Stimulated activated naive CD4-positive, alpha-beta T cell (primary cell): ENCODE data around the gene RAB5B.

ENCODE experiments used
- DNase-seq, 6 experiments: peaks; one replicate each; lab custom pipeline; 2025; lab: John Stamatoyannopoulos, UW

Gene RAB5B

GRCh38 chr12:55973599-55974307 lies at the start of gene RAB5B:
RAB5B (plus strand) TSS chr12:55974078; CDS start chr12:55986961, 12,883 bp downstream.
- peak; percentile 88 to 100 (median 98) for DNase-seq

DNA sequence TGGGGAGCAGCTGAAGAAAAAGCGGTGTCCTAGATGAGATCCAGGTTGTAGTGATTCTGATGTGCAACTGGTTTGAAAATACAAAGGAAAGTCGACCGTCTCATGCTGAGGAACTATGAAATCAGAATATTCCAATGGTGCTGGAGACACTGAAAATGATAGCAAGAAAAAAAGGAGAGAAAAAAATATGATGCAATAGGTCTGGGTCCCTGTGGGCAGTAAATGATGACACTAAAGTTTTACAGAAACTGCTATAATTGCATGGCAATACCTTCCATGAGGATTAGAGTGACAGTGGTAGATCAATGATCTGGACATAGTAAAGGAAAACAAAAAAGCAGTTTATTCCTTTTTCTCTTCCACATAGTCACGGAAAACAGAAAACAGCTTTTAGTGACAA lies 48.5 kb upstream of the RAB5B start:
- no peak for DNase-seq

DNA sequence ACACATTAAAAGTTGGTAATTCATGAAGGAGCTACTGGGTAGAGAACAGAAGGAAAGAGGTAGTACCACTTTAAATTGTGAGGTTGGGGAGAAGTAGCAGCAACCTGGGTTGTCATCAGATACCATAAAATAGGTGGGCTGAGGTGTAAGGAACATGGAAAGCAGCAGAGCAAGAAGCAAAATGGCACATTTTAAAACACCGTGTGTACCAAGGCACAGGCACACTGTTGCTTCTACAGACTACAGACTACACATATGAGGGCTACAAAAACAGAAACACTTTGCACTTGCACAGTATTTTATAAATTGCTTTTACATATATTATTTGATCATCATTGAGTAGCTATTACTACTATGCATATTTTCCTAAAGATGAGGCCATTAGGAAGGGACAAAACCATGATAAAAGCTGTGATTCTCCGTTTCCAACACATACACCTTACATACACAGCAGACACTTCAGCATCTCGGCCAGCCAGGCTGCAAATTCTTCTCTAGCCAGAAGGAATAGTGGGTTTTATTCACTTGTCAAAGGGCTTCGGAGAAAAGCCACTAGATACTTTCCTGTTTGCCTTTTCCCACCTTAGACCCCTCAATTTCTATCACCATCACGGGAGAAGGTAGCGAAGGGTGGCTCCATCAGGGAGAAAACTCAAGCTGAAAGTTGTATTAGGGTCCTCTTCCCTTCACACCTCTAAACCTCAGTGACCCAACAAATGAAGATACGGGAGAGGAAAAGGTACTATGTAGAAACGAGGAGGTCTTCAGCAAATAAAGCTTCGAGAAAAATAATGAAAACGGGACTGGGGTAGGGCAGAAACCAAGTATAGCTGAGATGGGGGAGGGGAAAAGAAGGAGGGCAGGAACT lies 47.8 kb upstream of the RAB5B start:
- DNase-seq = peak in 1 of 6 experiments; percentile 57

DNA sequence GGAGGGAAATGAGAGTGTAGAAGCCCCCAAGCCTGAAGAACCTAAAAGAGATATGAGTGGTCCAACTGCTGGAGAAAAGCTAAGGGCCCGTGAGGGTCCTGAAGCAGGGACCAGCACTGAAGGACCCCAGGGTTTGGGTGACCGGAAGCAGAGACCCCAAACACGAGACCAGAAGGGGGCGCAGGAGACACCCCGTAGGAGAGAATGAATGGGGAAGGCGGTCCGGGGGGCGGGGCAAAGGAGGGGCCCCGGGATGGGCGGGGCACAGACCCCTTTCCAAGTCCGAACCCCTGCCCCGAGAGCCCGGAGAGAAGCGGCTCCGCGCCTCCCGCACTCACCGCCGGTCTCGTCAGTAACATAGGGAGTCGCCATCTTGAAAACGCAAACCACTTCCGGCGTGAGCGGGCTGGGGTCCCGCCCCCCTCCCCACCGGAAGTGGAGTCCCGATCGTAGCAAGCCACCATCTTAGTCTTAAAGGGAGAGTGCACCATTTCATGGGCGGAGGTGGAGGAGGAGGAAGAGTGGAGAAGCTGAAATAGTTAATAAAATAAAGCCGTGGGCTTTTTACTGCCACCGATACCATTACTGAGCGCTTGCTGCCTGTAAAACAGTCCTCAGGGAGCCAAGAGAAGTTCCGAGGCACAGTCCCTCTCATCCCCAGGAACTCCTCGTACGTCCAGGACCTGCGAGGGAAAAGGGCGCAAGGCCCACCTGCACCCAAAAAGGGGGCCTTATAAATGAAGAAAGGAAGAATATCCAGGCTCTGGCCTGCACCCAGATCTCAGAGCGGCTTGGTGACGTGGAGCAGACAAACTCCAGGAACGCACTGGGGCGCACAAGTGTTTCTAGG lies 46.9 kb upstream of the RAB5B start:
- DNase-seq = peak; percentile 87 to 93 (median 90)

GRCh38 chr12:55927588-55928502 lies 46.0 kb upstream of the RAB5B start, which contains the start of gene PYM1:
PYM1 (minus strand) TSS chr12:55927894; CDS start chr12:55927761, 133 bp downstream.
- DNase-seq = peak in 5 of 6 experiments; percentile 10 to 60 (median 41)

- DNase-seq = peak; percentile 83 to 99 (median 90)
These were observed 44.5 kb upstream of the RAB5B start for GRCh38 chr12:55929306-55929791.

GRCh38 chr12:55930771-55931316 lies 43.0 kb upstream of the RAB5B start, which contains the start of gene DGKA:
DGKA (plus strand) TSS chr12:55931162; CDS start chr12:55936504, 5,342 bp downstream.
- DNase-seq = peak; percentile 40 to 82 (median 72)

DNA sequence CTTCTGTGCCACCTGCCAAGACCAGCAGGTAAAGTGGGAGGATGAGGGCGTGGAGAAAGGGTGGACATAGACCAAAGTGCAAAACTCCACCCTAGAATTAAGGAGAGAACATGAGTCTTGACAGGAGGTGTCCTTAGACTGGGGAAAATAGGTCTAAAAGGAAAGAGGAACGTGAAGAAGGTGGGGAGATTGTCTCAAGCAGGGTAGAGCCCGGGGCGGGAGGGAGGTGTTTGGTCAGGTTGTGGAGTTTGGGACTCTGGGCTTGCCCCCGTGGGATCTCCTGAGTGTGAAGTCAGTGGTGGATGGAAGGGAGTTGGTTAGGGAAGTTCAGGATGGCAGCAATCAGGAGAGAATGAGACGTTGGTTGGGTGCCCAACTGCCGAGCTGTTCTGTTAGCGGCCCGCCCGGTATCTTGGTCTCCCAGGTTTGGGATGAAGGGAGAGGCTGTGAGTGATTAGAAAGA lies 42.5 kb upstream of the RAB5B start:
- DNase-seq = no peak

GRCh38 chr12:55931780-55932550 lies 41.9 kb upstream of the RAB5B start:
- DNase-seq = peak in 2 of 6 experiments; percentile 20 to 45

GRCh38 chr12:55932551-55932910 lies 41.3 kb upstream of the RAB5B start:
- peak in 5 of 6 experiments; percentile 23 to 68 (median 49) for DNase-seq

GRCh38 chr12:55933169-55933798 lies 40.6 kb upstream of the RAB5B start:
- DNase-seq = no peak

- no peak for DNase-seq
These were observed 39.8 kb upstream of the RAB5B start for GRCh38 chr12:55933799-55934742.

DNA sequence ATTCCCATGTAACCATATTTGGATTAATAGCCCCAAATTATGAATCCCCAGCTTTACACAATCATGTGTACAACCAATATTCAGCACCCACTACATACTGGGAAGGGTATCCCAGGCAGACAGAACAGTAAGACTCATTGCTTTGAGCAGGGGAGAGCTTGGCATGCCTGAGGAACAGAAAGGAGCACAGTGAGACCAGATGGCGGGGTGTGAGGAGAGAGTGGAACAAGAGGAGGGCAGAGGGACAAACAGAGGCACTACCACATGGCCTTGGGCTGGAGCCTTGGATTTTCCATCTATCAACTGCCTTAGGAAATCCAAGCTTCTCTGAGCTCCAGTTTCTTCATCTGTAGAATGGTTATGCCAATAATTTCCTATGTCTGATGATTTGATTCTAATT lies 39.1 kb upstream of the RAB5B start:
- DNase-seq = no peak

DNA sequence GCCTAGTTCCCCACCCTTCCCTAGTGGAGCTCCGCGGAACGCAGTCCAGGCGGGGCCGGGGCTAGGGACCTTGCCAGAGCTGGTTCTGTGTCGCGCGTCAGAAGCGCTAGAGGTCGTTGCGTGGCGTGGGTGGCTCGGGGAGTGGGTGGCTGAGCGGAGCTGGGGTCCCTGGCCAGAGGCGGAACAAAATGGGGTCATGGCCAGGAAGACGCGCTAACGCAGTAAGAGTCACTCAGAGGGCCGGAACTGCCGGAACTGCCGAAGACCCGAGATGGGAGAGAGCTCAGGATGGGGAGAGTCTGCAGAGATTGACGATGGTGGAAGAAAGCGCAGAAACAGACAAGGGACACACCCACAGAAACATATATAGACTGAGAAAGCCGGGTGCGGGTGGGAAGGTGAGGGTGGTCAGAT lies 38.1 kb upstream of the RAB5B start:
- DNase-seq = peak in 4 of 6 experiments; percentile 12 to 36 (median 26)

GRCh38 chr12:55937981-55938380 lies 35.9 kb upstream of the RAB5B start:
- no peak for DNase-seq

DNA sequence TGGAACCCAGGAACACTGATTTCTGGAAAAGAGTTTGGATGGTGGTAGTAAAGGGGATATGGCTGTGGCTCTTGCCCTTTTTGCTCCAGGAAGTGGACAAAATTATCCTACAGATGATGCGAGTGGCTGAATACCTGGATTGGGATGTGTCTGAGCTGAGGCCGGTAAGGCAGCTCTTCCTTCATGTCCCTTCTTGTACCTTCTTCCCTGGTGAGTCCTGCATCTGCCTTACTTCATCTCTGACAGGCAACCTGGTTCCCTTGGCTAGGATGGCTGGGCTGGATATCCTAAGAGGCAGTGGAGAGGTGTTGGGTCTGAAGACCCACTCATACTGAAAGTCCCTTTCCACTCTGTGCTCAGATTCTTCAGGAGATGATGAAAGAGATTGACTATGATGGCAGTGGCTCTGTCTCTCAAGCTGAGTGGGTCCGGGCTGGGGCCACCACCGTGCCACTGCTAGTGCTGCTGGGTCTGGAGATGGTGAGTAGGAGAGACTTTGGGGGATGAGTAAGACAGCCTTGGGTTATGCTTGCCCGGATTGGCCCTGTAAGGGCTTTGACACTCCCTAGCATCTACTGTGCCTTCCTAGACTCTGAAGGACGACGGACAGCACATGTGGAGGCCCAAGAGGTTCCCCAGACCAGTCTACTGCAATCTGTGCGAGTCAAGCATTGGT lies 34.9 kb upstream of the RAB5B start:
- no peak for DNase-seq
